Measurements from ENCODE around the gene TGIF2.

GRCh38 chr20:36548006-36548315 lies 25.4 kb upstream of the TGIF2 start:
- no peak for TF ChIP-seq CTCF (IDR thresholded peaks at IDR 0.05; ENCODE audit: insufficient read depth, low read length, poor library complexity, severe bottlenecking)
- TF ChIP-seq EZH2phosphoT487 (conservative IDR thresholded peaks at IDR 0.05; ENCODE audit: low read length) = no peak

Data from SU-DHL-6 (cell line).